NCI-H2081 treated with DMSO at 0.1 percent for 48 hours (cell line): Measurements from ENCODE around the gene ATP6V1G1.

ENCODE experiments used
- DNase-seq: peaks from one replicate; lab custom pipeline; 2025; lab: John Stamatoyannopoulos, UW

The ATP6V1G1 gene

GRCh38 chr9:114612272-114612923, 24.8 kb downstream of the ATP6V1G1 start:
- DNase-seq, result no peak

DNA sequence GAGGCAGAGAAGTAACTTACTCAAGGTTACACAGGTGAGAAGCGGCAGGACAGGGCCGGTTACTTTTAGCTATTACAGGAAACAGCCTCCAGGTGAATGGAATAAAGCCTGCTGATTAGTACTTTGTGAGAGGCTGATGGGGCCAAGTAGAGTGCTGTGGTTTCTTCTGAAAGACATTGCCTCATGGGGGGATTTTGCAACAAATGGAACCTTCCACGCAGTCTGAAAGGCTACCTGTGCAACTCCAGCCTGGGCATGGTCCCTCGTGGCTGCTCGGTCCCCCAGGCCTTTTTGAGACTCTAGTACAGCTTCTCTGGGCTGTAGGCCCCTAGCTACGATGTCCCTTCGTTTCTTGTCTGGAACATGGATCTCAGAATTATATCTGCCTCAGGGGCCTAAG, 25.5 kb downstream of the ATP6V1G1 start:
- no peak for DNase-seq

DNA sequence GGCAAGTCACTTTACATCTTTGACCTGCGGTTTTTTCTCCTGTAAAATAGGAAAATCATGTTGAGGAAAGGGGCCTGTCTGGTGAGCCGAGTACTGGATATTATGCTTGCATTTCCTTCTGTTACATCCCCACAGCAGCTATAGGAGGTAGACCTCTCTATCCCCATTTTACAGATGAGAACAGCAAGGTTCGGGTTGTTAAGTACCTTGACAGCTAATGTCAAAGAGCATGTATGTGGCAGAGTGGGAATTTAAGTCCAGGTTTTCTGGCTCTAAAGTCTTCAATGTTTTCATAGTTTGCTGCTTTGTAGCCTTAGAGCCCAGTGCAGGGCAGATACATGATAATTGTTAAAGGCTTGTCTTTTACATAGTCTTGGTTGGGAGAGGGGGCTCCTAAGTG, 26.4 kb downstream of the ATP6V1G1 start:
- DNase-seq, result no peak

DNA sequence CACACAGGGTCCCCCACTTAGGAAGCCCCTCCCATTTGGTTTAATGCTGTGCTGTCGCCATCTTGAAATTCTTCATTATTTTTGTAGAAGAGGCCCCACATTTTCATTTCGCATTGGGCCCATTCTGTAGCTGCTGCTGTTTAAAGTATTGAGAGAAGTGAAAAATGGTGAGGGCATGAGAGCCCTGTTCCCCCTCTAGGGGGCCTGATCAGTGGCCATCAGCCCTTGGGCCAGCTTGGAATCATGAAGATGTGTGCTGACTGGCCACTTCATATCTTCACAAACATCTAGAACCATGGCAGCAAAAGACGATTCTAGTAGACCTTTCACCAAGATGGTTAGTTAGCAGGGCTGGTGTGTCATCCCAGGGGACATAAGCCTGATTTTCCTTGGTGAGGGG, 26.8 kb downstream of the ATP6V1G1 start:
- DNase-seq, result no peak

DNA sequence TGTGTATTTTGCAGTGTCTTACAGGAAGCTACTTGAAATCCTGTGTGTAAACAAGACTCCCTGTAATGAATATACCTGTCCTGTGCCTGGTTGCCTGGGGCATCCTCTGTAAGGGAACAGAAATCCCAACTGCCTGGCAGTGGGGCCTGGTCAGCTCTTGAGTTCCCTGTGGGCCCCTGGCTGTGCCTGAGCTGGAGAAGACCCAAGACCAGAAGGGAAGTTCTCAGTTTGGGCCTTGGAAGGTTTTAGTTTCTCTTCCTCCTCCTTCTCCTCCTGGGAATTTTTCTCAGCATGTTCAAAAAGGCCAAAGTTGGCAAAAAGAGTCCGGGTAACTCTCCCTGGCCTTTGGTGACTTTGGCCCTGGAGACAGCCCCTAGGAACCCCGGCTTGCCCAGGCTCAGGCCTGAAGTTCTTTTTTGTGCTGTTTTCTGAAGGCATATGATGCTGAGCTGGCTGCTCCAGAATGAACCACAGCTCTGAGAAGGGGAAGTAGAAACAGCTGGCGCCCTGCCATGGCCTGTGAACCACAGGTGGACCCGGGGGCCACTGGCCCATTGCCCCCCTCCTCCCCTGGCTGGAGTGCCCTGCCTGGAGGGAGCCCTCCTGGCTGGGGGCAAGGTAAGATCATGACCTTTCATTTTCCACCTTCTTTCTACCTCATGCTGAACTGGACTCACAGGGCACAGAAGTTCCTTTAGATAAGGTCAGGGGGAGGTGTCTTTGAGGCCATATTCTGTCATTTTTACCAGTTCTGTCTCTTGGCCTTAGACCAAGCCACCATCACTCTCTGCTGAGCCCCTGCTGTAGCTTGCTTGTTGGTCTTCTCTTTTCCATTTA, 29.3 kb downstream of the ATP6V1G1 start:
- DNase-seq, result no peak

DNA sequence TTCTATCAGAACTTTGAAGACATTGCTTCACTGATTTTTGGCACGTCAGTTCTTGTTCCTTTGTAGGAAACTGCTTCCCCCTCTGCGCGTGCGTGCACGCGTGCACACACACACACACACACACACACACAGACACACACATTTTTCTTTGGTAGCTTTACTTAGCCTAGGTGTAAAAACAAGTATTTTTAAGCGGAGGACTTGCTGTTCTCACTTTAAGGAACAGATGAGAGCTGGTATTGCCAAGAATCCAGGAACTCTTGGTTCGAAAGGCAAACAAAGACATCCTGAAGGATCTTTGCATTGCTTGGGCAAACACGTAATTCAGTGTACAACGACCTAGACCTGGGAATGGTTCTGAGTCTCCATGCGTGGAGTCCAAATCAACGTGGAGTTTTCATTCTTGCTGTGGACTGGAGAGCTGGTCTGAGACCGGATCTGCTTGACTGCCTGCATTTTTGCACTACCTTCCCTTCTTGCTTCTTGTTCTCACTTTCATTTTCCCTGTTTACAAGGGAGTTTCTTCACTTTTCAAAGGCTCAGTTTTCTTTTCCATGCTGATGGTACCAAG, 31.7 kb downstream of the ATP6V1G1 start:
- DNase-seq, result no peak

GRCh38 chr9:114621561-114621960, 34.0 kb downstream of the ATP6V1G1 start:
- no peak for DNase-seq

GRCh38 chr9:114621975-114622609, 34.5 kb downstream of the ATP6V1G1 start:
- no peak for DNase-seq

- no peak for DNase-seq
These were observed 37.1 kb downstream of the ATP6V1G1 start for GRCh38 chr9:114624677-114625076.

DNA sequence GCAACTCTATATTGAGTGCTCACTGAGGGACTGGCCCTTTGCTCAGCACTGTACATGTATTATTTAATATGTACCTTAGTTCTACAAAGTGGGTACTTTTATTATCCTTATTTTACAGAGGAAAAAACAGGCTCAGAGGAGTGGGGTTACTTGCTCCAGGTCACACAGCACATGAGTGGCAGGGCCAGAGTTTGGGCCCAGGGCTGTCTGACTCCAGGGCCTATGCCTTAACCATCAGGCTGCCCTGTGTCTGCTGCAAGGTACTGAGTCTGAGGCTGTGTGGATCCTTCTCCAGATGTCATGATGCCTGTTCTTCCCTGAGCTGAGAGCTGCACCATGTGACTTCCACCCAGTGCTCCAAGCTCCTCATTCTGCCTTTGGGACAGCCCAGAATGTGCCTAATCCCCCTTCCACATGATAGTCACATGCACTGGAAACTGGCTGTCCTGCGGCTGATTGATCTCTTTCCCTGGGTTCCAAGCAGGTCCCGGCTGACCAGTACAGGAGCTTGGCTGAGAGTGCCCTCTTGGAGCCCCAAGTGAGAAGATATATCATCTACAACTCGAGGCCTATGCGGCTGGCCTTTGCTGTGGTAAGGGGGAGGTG, 38.9 kb downstream of the ATP6V1G1 start:
- no peak for DNase-seq

GRCh38 chr9:114627553-114627952, 40.0 kb downstream of the ATP6V1G1 start:
- no peak for DNase-seq

- no peak for DNase-seq
These were observed 42.1 kb downstream of the ATP6V1G1 start for GRCh38 chr9:114629563-114630090.

- DNase-seq, result no peak
These were observed 43.6 kb downstream of the ATP6V1G1 start for GRCh38 chr9:114631166-114631565.

GRCh38 chr9:114633438-114634089, 46.0 kb downstream of the ATP6V1G1 start:
- no peak for DNase-seq

DNA sequence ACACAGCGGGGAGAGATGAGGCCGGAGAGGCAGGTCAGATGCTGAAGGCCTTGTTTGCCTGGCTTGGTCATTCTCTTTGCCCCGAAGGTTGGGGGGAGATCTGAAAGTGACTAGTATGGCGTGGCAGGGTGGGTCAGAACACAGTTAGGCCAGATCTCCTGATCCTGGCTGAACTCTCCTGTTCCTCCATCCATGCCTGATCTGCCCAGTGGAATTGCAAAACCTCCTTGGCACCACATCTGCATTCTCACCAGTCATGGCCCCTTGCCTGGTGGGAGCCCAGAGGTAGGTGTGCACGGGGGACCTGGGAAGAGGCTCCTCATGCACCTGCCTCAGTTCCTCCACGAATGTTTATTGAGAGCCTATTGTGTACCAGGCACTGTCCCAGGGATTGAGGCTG, 46.8 kb downstream of the ATP6V1G1 start:
- no peak for DNase-seq

DNA sequence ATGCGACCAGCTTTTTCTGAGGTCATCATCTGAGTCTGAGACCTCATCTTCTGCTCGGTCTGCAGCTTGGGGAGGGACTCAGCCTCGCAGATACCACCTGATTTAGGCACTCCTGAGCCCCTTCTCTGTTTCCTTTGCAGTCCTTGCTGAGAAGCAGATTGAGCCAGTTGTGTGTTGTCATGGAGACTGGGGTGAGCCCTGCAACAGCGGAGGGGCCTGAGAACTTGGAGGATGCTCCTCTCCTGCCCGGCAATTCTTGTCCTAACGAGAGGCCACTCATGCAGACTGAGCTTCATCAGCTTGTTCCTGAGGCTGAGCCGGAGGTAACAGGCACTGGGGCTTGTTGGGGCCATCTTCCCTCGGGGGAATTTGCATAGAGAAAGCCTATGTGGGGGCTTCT, 50.8 kb downstream of the ATP6V1G1 start:
- DNase-seq, result no peak

DNA sequence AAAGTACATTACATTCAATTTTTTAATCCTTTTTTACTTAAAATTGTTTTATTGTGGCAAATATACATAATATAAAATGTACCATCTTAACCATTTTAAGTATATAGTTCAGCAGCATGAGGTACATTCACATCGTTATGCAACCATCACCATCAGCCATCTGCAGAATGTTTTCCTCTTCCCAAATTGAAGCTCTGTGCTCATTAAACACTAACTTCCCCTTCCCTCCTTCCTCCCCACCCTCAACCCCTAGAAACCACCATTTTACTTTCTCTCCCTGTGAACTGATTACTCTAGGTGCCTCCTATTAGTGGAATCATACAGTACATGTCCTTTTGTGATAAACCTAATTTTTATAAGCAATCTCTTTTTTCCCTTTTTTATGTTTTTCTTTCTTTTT, 54.4 kb downstream of the ATP6V1G1 start:
- no peak for DNase-seq

- no peak for DNase-seq
These were observed 55.4 kb downstream of the ATP6V1G1 start for GRCh38 chr9:114643001-114643400.

GRCh38 chr9:114643896-114644295, 56.3 kb downstream of the ATP6V1G1 start:
- no peak for DNase-seq
